AG20443 (cell line): ENCODE results near the gene FBXW8.
A peak's percentile ranks its signal among the peaks of the same experiment; 100 is the strongest.

Experiments
- DNase-seq: peaks from one replicate; pipeline ENCODE4 v3.0.0; 2012; ENCODE audit warnings: low spot score, mixed read lengths

FBXW8 gene

GRCh38 chr12:116955382-116956021 is 44.8 kb downstream of the FBXW8 start:
- no peak for DNase-seq

GRCh38 chr12:116958402-116959197 is 47.9 kb downstream of the FBXW8 start:
- DNase-seq: no peak

- no peak for DNase-seq
Observed at GRCh38 chr12:116959198-116959460, 48.4 kb downstream of the FBXW8 start.

- DNase-seq: no peak
Observed at GRCh38 chr12:116959845-116960514, 49.2 kb downstream of the FBXW8 start.

GRCh38 chr12:116962197-116962596 is 51.4 kb downstream of the FBXW8 start:
- no peak for DNase-seq

GRCh38 chr12:116962783-116963356 is 52.1 kb downstream of the FBXW8 start:
- no peak for DNase-seq

- no peak for DNase-seq
Observed at GRCh38 chr12:116964054-116965050, 53.6 kb downstream of the FBXW8 start.

GRCh38 chr12:116968986-116969385 is 58.2 kb downstream of the FBXW8 start:
- DNase-seq: no peak

GRCh38 chr12:116969615-116970585 is 59.1 kb downstream of the FBXW8 start:
- peak; percentile 64 for DNase-seq

- DNase-seq: no peak
Observed at GRCh38 chr12:116971222-116971621, 60.5 kb downstream of the FBXW8 start.

- peak; percentile 49 for DNase-seq
Observed at GRCh38 chr12:116975779-116976393, 65.1 kb downstream of the FBXW8 start.

GRCh38 chr12:116977465-116978380 is 67.0 kb downstream of the FBXW8 start:
- no peak for DNase-seq

- no peak for DNase-seq
Observed at GRCh38 chr12:116978791-116979508, 68.2 kb downstream of the FBXW8 start.

GRCh38 chr12:116980083-116980482 is 69.3 kb downstream of the FBXW8 start:
- DNase-seq: no peak

- DNase-seq: peak; percentile 89
Observed at GRCh38 chr12:116982791-116983411, 72.2 kb downstream of the FBXW8 start.

GRCh38 chr12:116984098-116984497 is 73.3 kb downstream of the FBXW8 start:
- DNase-seq: no peak

- DNase-seq: no peak
Observed at GRCh38 chr12:116990329-116990728, 79.6 kb downstream of the FBXW8 start.
